ENCODE data around the gene CLDN4.

DNA sequence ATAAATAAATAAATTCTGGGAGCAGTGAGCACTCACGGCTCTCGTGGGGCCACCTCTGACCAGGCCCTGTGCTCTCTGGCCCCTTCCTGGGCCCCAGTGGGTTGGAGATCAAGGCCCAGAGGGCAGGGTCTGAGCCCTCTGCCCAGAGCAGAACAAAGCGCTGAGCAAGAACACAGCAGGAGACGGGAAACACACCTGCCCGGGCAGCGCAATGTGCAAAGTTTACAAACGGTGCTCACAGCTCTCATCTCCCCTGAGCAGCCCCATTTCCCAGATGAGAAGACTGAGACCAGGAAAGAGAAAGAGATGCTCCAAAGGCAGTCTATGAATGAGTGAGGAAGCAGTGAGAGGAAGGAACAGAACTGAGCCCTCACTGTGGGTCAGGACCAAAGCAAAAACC, 8.5 kb downstream of the CLDN4 start:
- TF ChIP-seq, protein P1, sequence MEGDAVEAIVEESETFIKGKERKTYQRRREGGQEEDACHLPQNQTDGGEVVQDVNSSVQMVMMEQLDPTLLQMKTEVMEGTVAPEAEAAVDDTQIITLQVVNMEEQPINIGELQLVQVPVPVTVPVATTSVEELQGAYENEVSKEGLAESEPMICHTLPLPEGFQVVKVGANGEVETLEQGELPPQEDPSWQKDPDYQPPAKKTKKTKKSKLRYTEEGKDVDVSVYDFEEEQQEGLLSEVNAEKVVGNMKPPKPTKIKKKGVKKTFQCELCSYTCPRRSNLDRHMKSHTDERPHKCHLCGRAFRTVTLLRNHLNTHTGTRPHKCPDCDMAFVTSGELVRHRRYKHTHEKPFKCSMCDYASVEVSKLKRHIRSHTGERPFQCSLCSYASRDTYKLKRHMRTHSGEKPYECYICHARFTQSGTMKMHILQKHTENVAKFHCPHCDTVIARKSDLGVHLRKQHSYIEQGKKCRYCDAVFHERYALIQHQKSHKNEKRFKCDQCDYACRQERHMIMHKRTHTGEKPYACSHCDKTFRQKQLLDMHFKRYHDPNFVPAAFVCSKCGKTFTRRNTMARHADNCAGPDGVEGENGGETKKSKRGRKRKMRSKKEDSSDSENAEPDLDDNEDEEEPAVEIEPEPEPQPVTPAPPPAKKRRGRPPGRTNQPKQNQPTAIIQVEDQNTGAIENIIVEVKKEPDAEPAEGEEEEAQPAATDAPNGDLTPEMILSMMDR (IDR thresholded peaks at IDR 0.05; ENCODE audit: low read depth, low read length), result no peak
- no peak for TF ChIP-seq POLR2A (IDR thresholded peaks at IDR 0.05; ENCODE audit: extremely low read depth, insufficient read length)

Measured in NB4 (cell line).